BJ (cell line): Measurements from ENCODE around the gene MT1B. TPM values are rescaled to one million over a fixed set of nuclear protein-coding genes. Genes with fewer than 3 reads are reported as not detected.

Experiments
- CTCF ChIA-PET: fragments of 350-600 bp; formaldehyde crosslinking; extraction: SDS; loops from one replicate; lab custom pipeline; 2021; ENCODE audit warnings: antibody characterized with exemption, inconsistent platforms; lab: Yijun Ruan, JAX
- POLR2A ChIA-PET: fragments of 300-600 bp; sonication (Branson Sonifier 250); formaldehyde crosslinking; extraction: SDS; loops from one replicate; lab custom pipeline; 2021; ENCODE audit warnings: antibody characterized with exemption; lab: Charles Lee
- DNase-seq: peaks from one replicate; pipeline ENCODE4 v3.0.0-alpha.2; 2011; ENCODE audit warnings: low read depth
- H3K27me3 ChIP-seq: 2 replicates; pipeline ENCODE4 v1.6.0; 2011; ENCODE audit warnings: low read length; ENCODE audit not compliant: control insufficient read depth, insufficient read depth
- H3K36me3 ChIP-seq: 2 replicates; pipeline ENCODE4 v1.5.1; 2011; ENCODE audit warnings: low read length; ENCODE audit not compliant: control insufficient read depth, insufficient read depth
- H3K4me3 ChIP-seq: 2 replicates; pipeline ENCODE4 v1.5.1; 2011; ENCODE audit warnings: low read depth, mild to moderate bottlenecking, control low read depth, low read length
- polyA plus RNA-seq: library from polyadenylated mRNA; depleted of rRNA; stranded (reverse); fragments of >200 nt; gene quantifications from 2 replicates; pipeline ENCODE4 v1.2.3, GENCODE V29; 2011
- TF ChIP-seq, protein P1 (sequence below): IDR thresholded peaks from 2 replicates; pipeline ENCODE4 v1.5.1; 2011; ENCODE audit warnings: low read depth, mild to moderate bottlenecking, control low read depth, inconsistent platforms, low read length, moderate library complexity; ENCODE audit not compliant: insufficient read depth

MT1B gene
- polyA plus RNA-seq, 1 experiment: not detected

GRCh38 chr16:56608876-56609462, 42.7 kb upstream of the MT1B start:
- Histone ChIP-seq H3K27me3 (no peaks in the 10 kb centered on the region), H3K4me3 (peak overlapping the region; percentile 84), H3K36me3 (no peaks in the 10 kb centered on the region)
- CTCF ChIA-PET: interaction anchor here (0.9 to 1.9 kb wide), 5 partner anchors 20 to 93 kb away, joined by 4 to 9 read pairs (median 4); no protein-coding TSS in a partner anchor
- DNase-seq: no peak
- POLR2A ChIA-PET: interaction anchor here (1.0 to 1.1 kb wide), 2 partner anchors 17 to 158 kb away, joined by 5 to 6 read pairs; partner anchors contain the start of gene MT1E
- TF ChIP-seq, protein P1, sequence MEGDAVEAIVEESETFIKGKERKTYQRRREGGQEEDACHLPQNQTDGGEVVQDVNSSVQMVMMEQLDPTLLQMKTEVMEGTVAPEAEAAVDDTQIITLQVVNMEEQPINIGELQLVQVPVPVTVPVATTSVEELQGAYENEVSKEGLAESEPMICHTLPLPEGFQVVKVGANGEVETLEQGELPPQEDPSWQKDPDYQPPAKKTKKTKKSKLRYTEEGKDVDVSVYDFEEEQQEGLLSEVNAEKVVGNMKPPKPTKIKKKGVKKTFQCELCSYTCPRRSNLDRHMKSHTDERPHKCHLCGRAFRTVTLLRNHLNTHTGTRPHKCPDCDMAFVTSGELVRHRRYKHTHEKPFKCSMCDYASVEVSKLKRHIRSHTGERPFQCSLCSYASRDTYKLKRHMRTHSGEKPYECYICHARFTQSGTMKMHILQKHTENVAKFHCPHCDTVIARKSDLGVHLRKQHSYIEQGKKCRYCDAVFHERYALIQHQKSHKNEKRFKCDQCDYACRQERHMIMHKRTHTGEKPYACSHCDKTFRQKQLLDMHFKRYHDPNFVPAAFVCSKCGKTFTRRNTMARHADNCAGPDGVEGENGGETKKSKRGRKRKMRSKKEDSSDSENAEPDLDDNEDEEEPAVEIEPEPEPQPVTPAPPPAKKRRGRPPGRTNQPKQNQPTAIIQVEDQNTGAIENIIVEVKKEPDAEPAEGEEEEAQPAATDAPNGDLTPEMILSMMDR: 0 out of 2 replicates have a peak, but pooled peaks have one; percentile 2

DNA sequence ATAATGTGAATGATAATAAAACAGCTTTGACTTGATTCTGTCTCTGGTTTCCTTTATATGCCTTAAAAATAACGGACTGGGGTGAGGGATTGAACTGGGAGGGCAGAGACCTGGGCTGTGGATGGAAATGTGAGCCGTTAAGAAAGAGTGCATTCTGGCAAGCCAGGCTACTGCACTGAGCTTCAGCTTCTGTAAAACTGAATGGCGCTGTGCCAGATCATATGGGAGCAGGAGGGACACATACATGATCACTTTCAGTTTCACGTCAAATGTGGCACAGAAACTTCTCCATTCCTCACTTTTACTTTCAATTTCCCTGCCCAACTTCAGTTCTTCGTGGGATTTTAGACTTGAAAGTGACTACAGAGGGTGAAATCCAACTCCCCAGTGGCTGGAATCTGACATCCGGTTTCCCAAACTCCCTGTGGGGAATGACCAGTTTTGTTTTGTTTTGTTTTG, 42.2 kb upstream of the MT1B start:
- TF ChIP-seq, protein P1: no peak
- no peaks in the 10 kb centered on the region for H3K27me3 ChIP-seq
- H3K36me3 ChIP-seq: no peaks in the 10 kb centered on the region
- DNase-seq: no peak
- CTCF ChIA-PET: interaction anchor here (0.9 to 1.9 kb wide), 4 partner anchors 19 to 92 kb away, joined by 4 to 9 read pairs (median 4); no protein-coding TSS in a partner anchor
- POLR2A ChIA-PET: no interaction called here
- H3K4me3 ChIP-seq: peak overlapping the region; percentile 84

DNA sequence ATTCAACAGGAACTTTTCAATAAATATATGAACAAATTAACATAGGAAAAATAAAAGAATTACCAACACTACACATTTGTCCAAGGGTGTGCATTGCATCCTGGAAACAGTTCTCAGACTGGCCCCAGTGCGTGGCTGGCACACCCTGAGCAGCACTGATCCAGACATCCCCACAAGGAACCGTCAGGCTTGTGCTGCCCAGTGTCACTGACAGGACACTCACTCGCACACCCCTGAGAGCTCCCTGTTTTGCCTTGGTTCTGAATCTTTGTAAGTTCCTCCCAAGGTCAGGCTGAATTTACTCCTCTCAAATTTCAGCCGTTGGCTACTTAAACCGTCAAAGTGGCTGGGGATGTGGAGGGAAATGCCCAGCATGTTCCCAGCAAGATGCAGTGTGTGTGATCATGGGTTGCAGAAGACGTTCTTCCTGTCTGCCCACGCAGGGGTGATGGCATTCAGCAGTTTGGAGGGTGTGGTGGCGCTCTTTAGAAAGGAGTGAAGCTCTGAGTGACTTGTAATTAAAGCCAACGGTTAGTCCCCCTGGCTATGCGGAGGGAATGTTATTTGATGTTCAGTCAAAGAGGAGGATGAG, 41.6 kb upstream of the MT1B start:
- no peaks in the 10 kb centered on the region for H3K36me3 ChIP-seq
- POLR2A ChIA-PET: interaction anchor here (0.6 kb wide), 1 partner anchor 15 kb away, joined by 3 read pairs; the partner anchor contains the start of gene MT1E
- TF ChIP-seq, protein P1: 0 out of 2 replicates have a peak, but pooled peaks have one; percentile 7
- CTCF ChIA-PET: interaction anchor here (0.6 to 1.9 kb wide), 5 partner anchors 9 to 91 kb away, joined by 3 to 9 read pairs (median 4); no protein-coding TSS in a partner anchor
- H3K4me3 ChIP-seq: peak overlapping the region; percentile 84
- peak; percentile 84 for DNase-seq
- no peaks in the 10 kb centered on the region for H3K27me3 ChIP-seq

DNA sequence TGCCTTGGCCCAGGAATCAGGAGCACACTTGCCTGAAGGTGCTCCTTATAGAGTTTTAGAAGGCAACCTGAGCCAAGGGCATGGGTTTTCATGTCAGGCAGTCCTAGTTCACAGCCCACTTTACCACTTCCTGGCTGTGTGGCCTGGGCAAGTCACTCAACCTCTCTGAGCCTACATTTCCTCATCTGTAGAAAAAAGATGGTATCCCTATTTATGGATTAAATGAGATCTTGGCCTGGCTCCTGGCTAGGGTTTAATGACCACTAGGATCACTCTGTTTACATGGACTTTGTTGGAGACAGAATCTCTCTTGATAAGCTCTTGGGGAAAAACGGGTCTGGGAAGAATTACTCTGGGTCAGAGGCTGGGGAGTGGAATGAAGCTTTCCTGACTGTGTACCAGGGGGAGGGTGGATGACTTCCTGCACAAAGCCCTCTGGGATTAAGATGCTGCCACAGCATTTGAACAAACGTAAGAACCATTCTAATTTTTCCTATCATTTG, 41.0 kb upstream of the MT1B start:
- Histone ChIP-seq H3K36me3 (no peaks in the 10 kb centered on the region), H3K27me3 (no peaks in the 10 kb centered on the region), H3K4me3 (peak overlapping the region; percentile 84; the same call in 1 of the 2 replicates)
- DNase-seq: no peak
- ChIA-PET POLR2A (interaction anchor here (0.6 kb wide), 1 partner anchor 15 kb away, joined by 3 read pairs; the partner anchor contains the start of gene MT1E), CTCF (interaction anchor here (0.6 to 1.9 kb wide), 6 partner anchors 10 to 91 kb away, joined by 3 to 9 read pairs (median 4); partner anchors contain the start of gene MT1E)
- TF ChIP-seq, protein P1: no peak
